Head of caudate nucleus (tissue), 42 donors: ENCODE data around the gene SF3A2.

Experiments
- DNase-seq, 42 donors: peaks; one replicate each; pipeline versions ENCODE4 v3.0.0 to v3.0.0-alpha.2; 2020 to 2021; ENCODE audit warnings: mixed read lengths in 7 of 42
- intact Hi-C: fragments of 100-400 bp; cut with DNase I; formaldehyde crosslinking; loops from one replicate; pipeline ENCODE4 v1.15.0; 2022

SF3A2 gene

GRCh38 chr19:2202366-2202765, 34.3 kb upstream of the SF3A2 start:
- peak in 41 of 42 donors; percentile 27 to 86 (median 67) for DNase-seq
- intact Hi-C loops: no loop called here

- DNase-seq: no peak
These were observed 29.6 kb upstream of the SF3A2 start for GRCh38 chr19:2207008-2207407.

GRCh38 chr19:2207991-2208860, 28.4 kb upstream of the SF3A2 start:
- intact Hi-C loops: no loop called here
- peak in 36 of 42 donors; percentile 22 to 82 (median 54) for DNase-seq

More at GRCh38 chr19:2207008-2207407, 29.6 kb upstream of the SF3A2 start:
- intact Hi-C loops: no loop called here

- intact Hi-C loops: no loop called here
- DNase-seq: no peak
These were observed 27.6 kb upstream of the SF3A2 start for GRCh38 chr19:2208975-2209374.

DNA sequence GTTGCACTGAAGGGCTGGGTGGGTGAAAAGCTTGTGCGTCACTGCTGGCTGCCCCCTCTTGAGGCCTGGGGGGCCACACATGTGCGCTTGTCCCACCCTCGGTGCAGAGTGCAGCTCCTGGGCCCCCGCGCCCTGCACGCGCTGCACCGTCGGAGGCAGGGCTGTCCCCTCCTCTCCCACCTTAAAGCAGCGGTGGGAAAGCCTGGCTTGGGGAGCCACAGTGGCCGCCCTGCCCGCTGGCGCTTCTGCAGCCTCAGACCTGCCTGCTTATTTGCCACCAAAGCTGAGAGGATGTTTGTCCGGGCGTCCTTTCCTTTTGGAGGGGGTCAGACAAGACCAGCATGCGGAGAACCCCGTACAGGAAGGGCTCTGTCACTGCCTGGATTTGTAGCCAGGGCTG, 27.2 kb upstream of the SF3A2 start:
- intact Hi-C loops: no loop called here
- DNase-seq: no peak

DNA sequence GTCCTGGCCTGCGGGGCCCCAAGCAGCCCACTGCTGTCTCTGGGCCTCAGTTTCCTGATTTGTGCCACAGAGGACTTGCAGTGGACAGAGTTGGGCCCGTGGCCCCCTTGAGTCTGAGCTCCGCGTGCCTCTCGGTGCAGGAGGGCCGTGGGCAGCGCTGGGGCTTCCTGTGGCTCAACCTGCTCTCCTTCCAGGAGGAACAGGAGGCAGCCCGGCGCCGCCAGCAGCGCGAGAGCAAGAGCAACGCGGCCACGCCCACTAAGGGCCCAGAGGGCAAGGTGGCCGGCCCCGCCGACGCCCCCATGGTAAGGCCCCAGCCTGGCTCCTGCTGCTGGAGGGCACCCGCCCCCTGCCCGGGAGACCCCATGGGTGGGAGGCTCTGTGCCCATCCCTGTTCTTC, 26.4 kb upstream of the SF3A2 start:
- no peak for DNase-seq

DNA sequence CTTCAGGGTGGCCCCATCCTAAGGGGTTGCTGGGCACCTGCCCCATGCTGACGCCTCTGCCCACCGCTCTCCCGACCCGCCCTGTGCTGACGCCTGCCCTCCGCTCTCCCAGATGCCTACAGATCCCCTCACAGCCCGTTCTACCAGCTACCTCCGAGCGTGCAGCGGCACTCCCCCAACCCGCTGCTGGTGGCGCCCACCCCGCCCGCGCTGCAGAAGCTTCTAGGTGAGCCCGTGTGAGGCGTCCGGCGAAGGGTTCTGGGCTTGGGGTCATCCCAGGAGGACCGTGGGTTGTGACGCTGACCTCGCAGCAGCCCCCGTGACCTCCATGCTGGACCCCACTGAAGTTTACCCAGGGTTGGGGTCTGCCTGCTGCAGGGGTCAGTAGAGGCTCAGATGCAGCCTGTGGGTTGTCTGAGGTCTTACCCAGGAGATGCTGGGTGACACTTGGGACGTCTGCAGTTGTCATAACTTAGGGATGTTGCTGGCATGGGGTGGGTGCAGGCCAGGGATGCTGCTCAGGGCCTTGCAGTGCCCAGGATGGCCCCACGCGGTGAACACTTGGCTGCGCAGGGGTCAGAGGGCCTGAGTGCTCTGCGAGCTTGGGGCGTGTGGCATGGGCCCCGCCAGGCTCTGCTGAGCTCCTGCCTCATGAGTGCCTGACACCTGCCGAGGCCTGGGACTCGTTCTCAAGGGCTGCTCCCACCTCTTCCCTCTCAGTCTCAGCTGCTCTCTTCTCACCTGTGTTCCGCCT, 25.5 kb upstream of the SF3A2 start:
- intact Hi-C loops: no loop called here
- no peak for DNase-seq

More for the DNA sequence above, 26.4 kb upstream of the SF3A2 start:
- intact Hi-C loops: no loop called here

GRCh38 chr19:2212861-2213711, 23.5 kb upstream of the SF3A2 start:
- intact Hi-C loops: no loop called here
- no peak for DNase-seq

GRCh38 chr19:2213799-2214198, 22.8 kb upstream of the SF3A2 start:
- peak in 36 of 42 donors; percentile 20 to 78 (median 47) for DNase-seq
- intact Hi-C loops: no loop called here

GRCh38 chr19:2214251-2214650, 22.4 kb upstream of the SF3A2 start:
- DNase-seq: peak in 23 of 42 donors; percentile 18 to 69 (median 48)
- intact Hi-C loops: no loop called here

DNA sequence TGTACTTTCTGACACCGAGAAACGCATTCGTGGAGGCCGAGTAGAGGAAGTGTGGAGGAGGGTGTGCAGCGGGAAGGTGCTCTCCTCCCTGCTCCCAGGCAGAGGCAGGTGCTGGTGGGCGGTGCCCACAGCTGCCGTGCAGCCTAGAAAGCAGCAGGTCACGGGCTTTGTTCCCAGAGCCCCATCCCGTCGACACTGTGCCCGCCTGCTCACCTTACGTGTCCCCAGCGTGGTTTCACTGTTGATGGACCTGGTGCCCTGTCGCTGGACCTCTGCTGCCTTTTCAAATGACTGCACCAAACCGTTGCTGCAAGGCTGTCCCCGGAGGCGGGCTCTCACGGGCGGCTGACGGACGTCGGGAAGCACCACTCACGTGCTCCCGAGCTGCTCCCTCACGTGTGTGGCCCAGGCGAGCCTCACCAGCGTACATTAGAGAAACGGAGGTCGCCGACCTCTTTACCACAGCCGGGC, 21.3 kb upstream of the SF3A2 start:
- peak in 40 of 42 donors; percentile 22 to 89 (median 70) for DNase-seq
- intact Hi-C loops: no loop called here

GRCh38 chr19:2216361-2217225, 20.0 kb upstream of the SF3A2 start:
- intact Hi-C loops: no loop called here
- DNase-seq: no peak

- DNase-seq: no peak
- intact Hi-C loops: no loop called here
These were observed 19.0 kb upstream of the SF3A2 start for GRCh38 chr19:2217591-2217990.

- intact Hi-C loops: no loop called here
- no peak for DNase-seq
These were observed 16.9 kb upstream of the SF3A2 start for GRCh38 chr19:2219726-2220125.

DNA sequence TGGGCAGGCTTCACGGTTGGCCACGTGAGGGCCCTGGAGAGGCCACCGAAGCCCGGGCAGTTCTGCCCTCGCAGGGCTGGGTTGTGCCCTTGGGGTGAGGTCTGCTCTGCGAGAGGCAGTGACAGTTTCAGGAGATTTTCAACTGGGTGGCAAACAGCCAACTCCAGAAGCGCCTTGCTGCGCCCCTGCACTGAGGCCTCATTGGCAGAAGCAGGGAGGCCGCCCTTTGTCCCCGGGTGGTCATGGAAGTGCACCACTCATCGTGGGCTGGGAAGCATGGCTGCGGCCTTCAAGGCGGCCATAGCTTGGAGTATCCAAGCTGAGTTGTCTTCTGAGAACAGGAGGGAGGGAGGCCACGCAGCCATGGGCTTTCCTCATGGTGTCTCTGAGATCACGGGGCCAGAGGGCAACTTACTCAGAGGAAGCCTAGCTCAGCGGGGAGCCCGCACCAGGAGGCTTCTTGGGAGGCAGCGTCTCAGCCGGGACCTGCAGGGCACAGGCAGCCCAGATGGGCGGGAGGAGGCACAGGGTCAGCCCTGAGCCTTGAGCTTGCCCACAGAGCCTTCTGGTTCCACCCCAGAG, 15.3 kb upstream of the SF3A2 start:
- intact Hi-C loops: no loop called here
- DNase-seq: no peak

DNA sequence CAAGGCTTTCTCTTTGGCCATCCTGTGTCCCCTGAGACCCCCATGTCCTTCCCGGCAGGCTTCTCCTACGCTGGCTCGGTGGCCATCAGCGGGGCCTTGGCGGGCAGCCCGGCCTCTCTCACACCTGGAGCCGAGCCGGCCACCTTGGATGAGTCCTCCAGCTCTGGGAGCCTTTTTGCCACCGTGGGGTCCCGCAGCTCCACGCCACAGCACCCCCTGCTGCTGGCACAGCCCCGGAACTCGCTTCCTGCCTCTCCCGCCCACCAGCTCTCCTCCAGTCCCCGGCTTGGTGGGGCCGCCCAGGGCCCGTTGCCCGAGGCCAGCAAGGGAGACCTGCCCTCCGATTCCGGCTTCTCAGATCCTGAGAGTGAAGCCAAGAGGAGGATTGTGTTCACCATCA, 14.7 kb upstream of the SF3A2 start:
- no peak for DNase-seq
- intact Hi-C loops: no loop called here

DNA sequence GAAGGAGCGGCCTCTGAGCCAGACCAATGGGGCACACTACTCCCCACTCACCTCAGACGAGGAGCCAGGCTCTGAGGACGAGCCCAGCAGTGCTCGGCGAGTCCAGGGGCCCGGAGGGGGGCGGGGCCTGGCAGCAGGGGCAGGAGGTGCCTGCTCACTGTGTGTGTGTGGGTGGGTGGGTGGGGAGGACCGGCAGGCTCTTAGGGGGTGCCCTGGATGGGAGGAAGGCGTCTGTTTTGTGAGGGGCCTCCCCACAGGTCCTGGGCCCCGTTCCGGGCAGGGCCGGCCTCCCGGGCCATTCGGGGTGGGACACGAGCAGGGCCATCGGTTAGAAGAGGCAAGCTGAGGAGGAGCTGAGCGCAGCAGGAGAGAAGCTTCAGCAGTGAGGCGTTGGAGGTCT, 13.2 kb upstream of the SF3A2 start:
- DNase-seq: peak in 1 of 42 donors; percentile 48
- intact Hi-C loops: no loop called here

DNA sequence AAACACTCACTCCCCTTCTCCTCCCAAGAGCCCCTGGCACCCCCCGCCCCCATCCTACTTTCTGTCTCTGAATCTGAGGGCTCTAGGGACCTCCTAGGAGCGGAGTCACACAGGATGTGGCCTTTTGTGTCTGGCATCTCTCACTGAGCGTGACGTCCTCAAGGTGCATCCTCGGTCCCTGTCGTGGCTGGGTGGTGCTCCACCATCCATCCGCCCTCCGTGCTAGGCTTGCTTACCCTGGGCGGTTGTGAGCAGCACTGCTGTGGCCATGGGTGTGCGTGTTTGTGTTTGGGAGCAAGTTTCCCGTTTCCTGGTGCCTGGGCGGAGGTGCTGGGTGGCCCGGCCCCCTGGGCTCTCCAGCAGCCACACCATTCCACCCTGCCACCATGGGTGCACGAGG, 12.7 kb upstream of the SF3A2 start:
- no peak for DNase-seq
- intact Hi-C loops: no loop called here
